ENCODE data around the gene CTBP1. TPM values are rescaled to one million over a fixed set of nuclear protein-coding genes. Genes with fewer than 3 reads are reported as not detected.

The CTBP1 gene
- total and polyA plus RNA-seq, 2 of the 8 experiments (the other 6 are each of a cell fraction or from before 2014, with no cell fraction given) = 128 to 185 TPM

GRCh38 chr4:1226598-1226997 is 22.3 kb downstream of the CTBP1 start:
- Histone ChIP-seq H3K4me2 (ENCODE audit: insufficient read depth in 1 of 2, low read depth in 2 of 2, low read length in 2 of 2) (no peak overlapping the region), H3K23me2 (ENCODE audit: low read depth, low read length) (no peaks in the 10 kb centered on the region), H2BK12ac (ENCODE audit: low read depth, low read length) (no peak overlapping the region), H2AK5ac (ENCODE audit: low read depth, low read length) (no peak overlapping the region), H2BK5ac (ENCODE audit: low read depth, low read length) (no peak overlapping the region; the same call in 1 of the 2 replicates), H4K8ac (ENCODE audit: extremely low read depth, insufficient read depth, low read length) (no peak overlapping the region), H3K36me3 (ENCODE audit: control insufficient read depth in 2 of 4, insufficient read depth in 4 of 4, low read length in 3 of 4) (peaks cover 17 to 63% (median 34%) of the 10 kb centered on the region in 4 experiments; a peak in 7 of 8 replicates), H3K79me1 (ENCODE audit: low read depth, low read length) (peaks cover 11% of the 10 kb centered on the region), H3K9ac (replicated peaks in 1 of 4; ENCODE audit: extremely low read depth in 1 of 4, low read depth in 3 of 4, low read length in 3 of 4) (no peak overlapping the region), H4K20me1 (replicated peaks in 1 of 2; ENCODE audit: control insufficient read depth in 1 of 2, insufficient read depth in 2 of 2, low read length in 2 of 2) (peaks cover 12 to 34% of the 10 kb centered on the region in 2 experiments), H3K14ac (ENCODE audit: insufficient read length) (no peak overlapping the region), H3K56ac (replicated peaks; ENCODE audit: insufficient read length, low read depth, low read length) (no peak overlapping the region), H2BK120ac (replicated peaks; ENCODE audit: low read depth, low read length) (no peak overlapping the region), H3K27me3 (replicated peaks in 1 of 4; ENCODE audit: control insufficient read depth in 3 of 4, extremely low read depth in 1 of 4, insufficient read depth in 3 of 4, low read length in 3 of 4) (no peaks in the 10 kb centered on the region), H4K91ac (replicated peaks; ENCODE audit: insufficient read length, low read length) (no peak overlapping the region), H3K23ac (ENCODE audit: insufficient read length) (no peak overlapping the region), H3K4me1 (replicated peaks in 1 of 4; ENCODE audit: control insufficient read depth in 3 of 4, insufficient read depth in 4 of 4, low read length in 3 of 4) (no peaks in the 10 kb centered on the region), H3K4me3 (ENCODE audit: extremely low read depth in 1 of 4, insufficient read depth in 2 of 4, low read depth in 3 of 4, low read length in 4 of 4) (no peak overlapping the region), H3K9me3 (ENCODE audit: insufficient read depth in 2 of 2, low read depth in 1 of 2, low read length in 1 of 2) (no peaks in the 10 kb centered on the region), H4K5ac (ENCODE audit: insufficient read length, low read depth, low read length) (no peak overlapping the region), H2AFZ (ENCODE audit: low read length) (no peak overlapping the region), H3K27ac (ENCODE audit: low read depth, low read length) (no peak overlapping the region), H3K79me2 (ENCODE audit: control insufficient read depth in 1 of 2, insufficient read depth in 2 of 2, low read length in 2 of 2) (no peaks in the 10 kb centered on the region), H3K18ac (ENCODE audit: extremely low read depth, low read length) (no peak overlapping the region), H2BK20ac (ENCODE audit: low read length) (no peak overlapping the region), H2BK15ac (ENCODE audit: low read length) (no peak overlapping the region), H3K4ac (replicated peaks; ENCODE audit: insufficient read length, low read depth, low read length) (no peak overlapping the region)
- CTCF ChIA-PET (ENCODE audit: partially characterized antibody) = no interaction called here
- 95% methylated on average over 13 of the region's 16 CpGs; no CpG with 5 or more reads in 1 of the 2 experiments for WGBS, 2 experiments (ENCODE audit: extremely low coverage in 1 of 2, insufficient coverage in 1 of 2, insufficient read length in 1 of 2, insufficient replicate concordance in 2 of 2, low coverage in 1 of 2, low lambda C conversion rate in 2 of 2, missing lambda C conversion rate in 1 of 2)
- DNase-seq (ENCODE audit: low read depth in 1 of 2, low spot score in 2 of 2) (no peak), FAIRE-seq (no peak)
- POLR2A ChIA-PET (ENCODE audit: partially characterized antibody) = no interaction called here
- no peak for TF ChIP-seq BACH1 (IDR thresholded peaks at IDR 0.05; ENCODE audit: low read length)
- TF ChIP-seq SP2 (IDR thresholded peaks at IDR 0.05; ENCODE audit: low read length) = no peak
- no peak for TF ChIP-seq EGR1 (IDR thresholded peaks at IDR 0.05; ENCODE audit: borderline replicate concordance, low read depth, low read length)
- TF ChIP-seq POLR2A (IDR thresholded peaks at IDR 0.05; ENCODE audit: control extremely low read depth in 1 of 2, low read depth in 2 of 2, low read length in 2 of 2) = no peak
- TF ChIP-seq ATF2 (IDR thresholded peaks at IDR 0.05; ENCODE audit: low read length) = no peak
